C4-2B (cell line): ENCODE results near the gene WSCD1.

Experiments used
- H3K27ac ChIP-seq: fragments of 450-650 bp; 2 replicates; pipeline ENCODE4 v1.5.1; 2017
- CTCF ChIP-seq: fragments of 450-650 bp; conservative IDR thresholded peaks from 2 replicates; pipeline ENCODE4 v1.5.1; 2017; ENCODE audit warnings: mild to moderate bottlenecking
- ZFX ChIP-seq: fragments of 450-650 bp; IDR thresholded peaks from 2 replicates; pipeline ENCODE4 v1.6.1; 2017

Gene WSCD1

GRCh38 chr17:6070913-6071511 is 833 bp downstream of the WSCD1 start:
- H3K27ac ChIP-seq: no peak overlapping the region
- TF ChIP-seq CTCF (no peak), ZFX (no peak)

- TF ChIP-seq ZFX (no peak), CTCF (no peak)
- no peak overlapping the region for H3K27ac ChIP-seq
Observed at GRCh38 chr17:6071528-6072065, 1.4 kb downstream of the WSCD1 start.

GRCh38 chr17:6072157-6072556 is 2.0 kb downstream of the WSCD1 start:
- no peak overlapping the region for H3K27ac ChIP-seq
- TF ChIP-seq ZFX (no peak), CTCF (no peak)

GRCh38 chr17:6072611-6073010 is 2.4 kb downstream of the WSCD1 start:
- no peak overlapping the region for H3K27ac ChIP-seq
- TF ChIP-seq CTCF: no peak
- TF ChIP-seq ZFX: no peak

- H3K27ac ChIP-seq: no peak overlapping the region
- no peak for TF ChIP-seq ZFX
- TF ChIP-seq CTCF: no peak
Observed at GRCh38 chr17:6073620-6074019, 3.4 kb downstream of the WSCD1 start.

- TF ChIP-seq CTCF (no peak), ZFX (no peak)
- no peak overlapping the region for H3K27ac ChIP-seq
Observed at GRCh38 chr17:6075050-6075449, 4.9 kb downstream of the WSCD1 start.

- TF ChIP-seq CTCF (no peak), ZFX (no peak)
- no peak overlapping the region for H3K27ac ChIP-seq
Observed at GRCh38 chr17:6075845-6076244, 5.7 kb downstream of the WSCD1 start.
